Liver (tissue), 3 donors: ENCODE measurements around the gene HYPK.

Experiments
- CTCF ChIP-seq: fragments of 150-350 bp; IDR thresholded peaks from 2 replicates; pipeline ENCODE4 v1.5.1; 2017; ENCODE audit warnings: improper control_type of control experiment, low read depth, low read length; ENCODE audit not compliant: missing input control
- EGR1 ChIP-seq, 2 donors: IDR thresholded peaks; 2 replicates each; pipeline ENCODE4 v1.6.1; 2016 to 2018; ENCODE audit warnings: antibody characterized with exemption in 2 of 2, low read depth in 2 of 2
- GABPA ChIP-seq, 2 donors: IDR thresholded peaks in 1 of 2; conservative IDR thresholded peaks in 1 of 2; 2 replicates each; pipeline ENCODE4 v1.6.1; 2016; ENCODE audit warnings: antibody characterized with exemption in 2 of 2, mild to moderate bottlenecking in 1 of 2, moderate library complexity in 1 of 2
- RAD21 ChIP-seq, 2 donors: IDR thresholded peaks; 2 replicates each; pipeline ENCODE4 v1.6.1; 2016; ENCODE audit warnings: antibody characterized with exemption in 2 of 2, mild to moderate bottlenecking in 2 of 2
- REST ChIP-seq: IDR thresholded peaks from 2 replicates; pipeline ENCODE4 v1.6.1; 2016; ENCODE audit warnings: antibody characterized with exemption, mild to moderate bottlenecking
- SP1 ChIP-seq: IDR thresholded peaks from 2 replicates; pipeline ENCODE4 v1.6.1; 2018; ENCODE audit warnings: antibody characterized with exemption, mild to moderate bottlenecking
- donor health status: healthy.
- donor health status: healthy.

- TF ChIP-seq CTCF = no peak
- no peak for TF ChIP-seq EGR1 (IDR thresholded peaks at IDR 0.05; ENCODE audit: low read depth in 2 of 2)
- TF ChIP-seq REST = no peak
- TF ChIP-seq GABPA (IDR thresholded peaks at IDR 0.05 in 1 of 2, conservative IDR thresholded peaks at IDR 0.05 in 1 of 2) = no peak
- TF ChIP-seq RAD21 (IDR thresholded peaks at IDR 0.05) = no peak
- no peak for TF ChIP-seq SP1
Measured at GRCh38 chr15:43799209-43799944, 1.0 kb upstream of the HYPK start.
